ENCODE measurements around the gene ZNF536.

The ZNF536 gene

DNA sequence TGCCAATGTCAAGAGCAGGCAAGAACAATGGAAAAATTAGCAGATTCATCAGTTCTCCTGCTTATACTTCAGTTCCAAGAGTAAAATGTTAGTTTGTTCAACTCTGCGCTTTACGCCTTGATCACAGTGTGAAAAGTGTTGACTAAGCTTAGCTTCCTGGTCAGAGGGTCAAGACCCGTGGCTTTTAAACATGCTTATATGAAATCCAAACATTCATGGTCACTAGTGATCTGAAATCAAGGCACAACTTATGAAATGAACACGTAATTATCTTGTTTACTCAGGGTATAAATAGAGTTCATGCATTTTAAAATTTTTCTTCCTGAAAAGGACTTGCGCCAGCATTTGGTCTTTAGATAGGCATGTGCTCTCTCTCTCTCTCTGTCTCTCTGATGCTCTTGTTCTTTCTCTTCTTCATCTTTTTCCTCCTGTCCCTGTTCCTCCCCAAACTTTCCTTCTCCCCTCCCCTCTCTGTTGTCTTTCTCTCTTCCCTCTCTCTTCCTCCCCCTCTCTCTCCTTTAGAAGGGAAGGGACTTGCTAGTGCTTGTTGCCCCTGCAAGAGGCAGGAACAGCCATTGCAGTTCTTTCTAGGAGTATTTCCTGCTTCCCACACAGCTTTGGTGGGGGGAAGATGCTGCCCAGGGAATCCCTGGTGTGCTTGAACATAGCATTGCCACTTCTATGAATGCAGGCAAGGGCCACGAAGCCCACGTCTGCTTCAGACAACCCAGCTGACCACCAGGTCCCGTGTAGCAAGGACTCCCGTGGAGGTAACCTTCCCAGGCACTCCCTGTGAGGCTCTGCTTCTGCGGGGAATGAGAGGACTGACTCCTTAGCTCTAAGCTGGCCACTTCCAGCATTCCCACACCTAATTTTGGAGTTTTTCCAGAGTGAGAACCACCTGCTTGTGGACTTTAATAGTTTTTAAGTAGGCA, 7.1 kb upstream of the ZNF536 start:
- Histone ChIP-seq H3K4me1 (ENCODE audit: low read length) (no peaks in the 10 kb centered on the region), H3K79me2 (ENCODE audit: low read length) (no peaks in the 10 kb centered on the region), H3K36me3 (replicated peaks; ENCODE audit: insufficient read depth, low read length) (no peaks in the 10 kb centered on the region), H3K9ac (ENCODE audit: low read length) (no peak overlapping the region), H3K4me2 (ENCODE audit: low read depth, low read length) (no peak overlapping the region), H3K9me3 (replicated peaks; ENCODE audit: insufficient read depth, low read length) (no peaks in the 10 kb centered on the region), H3K27me3 (replicated peaks; ENCODE audit: insufficient read depth, low read length) (peaks cover 92% of the 10 kb centered on the region), H3F3A (ENCODE audit: insufficient read depth, low read length) (no peaks in the 10 kb centered on the region), H3K27ac (ENCODE audit: low read length) (no peak overlapping the region), H3K9me2 (replicated peaks; ENCODE audit: insufficient read depth, low read length) (no peaks in the 10 kb centered on the region), H2AFZ (ENCODE audit: low read length) (no peak overlapping the region), H4K20me1 (ENCODE audit: insufficient read depth, low read length) (no peaks in the 10 kb centered on the region), H3K4me3 (ENCODE audit: low read length) (no peak overlapping the region)
- DNase-seq = no peak
- TF ChIP-seq EZH2phosphoT487 (IDR thresholded peaks at IDR 0.05; ENCODE audit: low read length) (no peak), EZH2 (optimal IDR thresholded peaks at IDR 0.05; ENCODE audit: low read depth, low read length) (no peak)
- TF ChIP-seq, protein P1, sequence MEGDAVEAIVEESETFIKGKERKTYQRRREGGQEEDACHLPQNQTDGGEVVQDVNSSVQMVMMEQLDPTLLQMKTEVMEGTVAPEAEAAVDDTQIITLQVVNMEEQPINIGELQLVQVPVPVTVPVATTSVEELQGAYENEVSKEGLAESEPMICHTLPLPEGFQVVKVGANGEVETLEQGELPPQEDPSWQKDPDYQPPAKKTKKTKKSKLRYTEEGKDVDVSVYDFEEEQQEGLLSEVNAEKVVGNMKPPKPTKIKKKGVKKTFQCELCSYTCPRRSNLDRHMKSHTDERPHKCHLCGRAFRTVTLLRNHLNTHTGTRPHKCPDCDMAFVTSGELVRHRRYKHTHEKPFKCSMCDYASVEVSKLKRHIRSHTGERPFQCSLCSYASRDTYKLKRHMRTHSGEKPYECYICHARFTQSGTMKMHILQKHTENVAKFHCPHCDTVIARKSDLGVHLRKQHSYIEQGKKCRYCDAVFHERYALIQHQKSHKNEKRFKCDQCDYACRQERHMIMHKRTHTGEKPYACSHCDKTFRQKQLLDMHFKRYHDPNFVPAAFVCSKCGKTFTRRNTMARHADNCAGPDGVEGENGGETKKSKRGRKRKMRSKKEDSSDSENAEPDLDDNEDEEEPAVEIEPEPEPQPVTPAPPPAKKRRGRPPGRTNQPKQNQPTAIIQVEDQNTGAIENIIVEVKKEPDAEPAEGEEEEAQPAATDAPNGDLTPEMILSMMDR (IDR thresholded peaks at IDR 0.05; ENCODE audit: low read length) = no peak

DNA sequence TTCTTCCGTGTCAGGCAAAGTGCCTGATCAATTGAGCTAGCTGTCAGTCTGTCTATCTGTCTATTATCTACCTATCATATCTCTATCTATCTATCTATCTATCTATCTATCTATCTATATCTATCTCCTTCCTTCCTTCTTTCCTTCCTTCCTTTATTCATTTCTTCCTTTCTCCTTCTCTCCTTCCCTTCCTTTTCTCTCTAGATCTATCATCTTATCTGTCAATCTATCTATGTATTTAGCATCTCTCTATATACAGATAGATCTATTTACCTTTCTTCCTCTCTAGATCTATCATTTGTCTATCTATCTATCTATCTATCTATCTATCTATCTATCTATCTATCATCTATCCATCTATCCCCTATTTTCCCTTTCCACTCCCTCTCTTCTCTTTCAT, 5.9 kb upstream of the ZNF536 start:
- Histone ChIP-seq H3F3A (ENCODE audit: insufficient read depth, low read length) (no peaks in the 10 kb centered on the region), H3K27ac (ENCODE audit: low read length) (no peak overlapping the region), H3K9me3 (replicated peaks; ENCODE audit: insufficient read depth, low read length) (no peaks in the 10 kb centered on the region), H3K4me2 (ENCODE audit: low read depth, low read length) (no peak overlapping the region), H2AFZ (ENCODE audit: low read length) (no peak overlapping the region), H3K79me2 (ENCODE audit: low read length) (no peaks in the 10 kb centered on the region), H3K4me1 (ENCODE audit: low read length) (no peaks in the 10 kb centered on the region), H3K36me3 (replicated peaks; ENCODE audit: insufficient read depth, low read length) (no peaks in the 10 kb centered on the region), H3K9ac (ENCODE audit: low read length) (no peak overlapping the region), H3K27me3 (replicated peaks; ENCODE audit: insufficient read depth, low read length) (peaks cover 92% of the 10 kb centered on the region), H3K4me3 (ENCODE audit: low read length) (no peak overlapping the region), H3K9me2 (replicated peaks; ENCODE audit: insufficient read depth, low read length) (no peaks in the 10 kb centered on the region), H4K20me1 (ENCODE audit: insufficient read depth, low read length) (no peaks in the 10 kb centered on the region)
- DNase-seq = no peak
- TF ChIP-seq, protein P1 (IDR thresholded peaks at IDR 0.05; ENCODE audit: low read length) = no peak
- TF ChIP-seq EZH2 (optimal IDR thresholded peaks at IDR 0.05; ENCODE audit: low read depth, low read length) (no peak), EZH2phosphoT487 (IDR thresholded peaks at IDR 0.05; ENCODE audit: low read length) (no peak)

DNA sequence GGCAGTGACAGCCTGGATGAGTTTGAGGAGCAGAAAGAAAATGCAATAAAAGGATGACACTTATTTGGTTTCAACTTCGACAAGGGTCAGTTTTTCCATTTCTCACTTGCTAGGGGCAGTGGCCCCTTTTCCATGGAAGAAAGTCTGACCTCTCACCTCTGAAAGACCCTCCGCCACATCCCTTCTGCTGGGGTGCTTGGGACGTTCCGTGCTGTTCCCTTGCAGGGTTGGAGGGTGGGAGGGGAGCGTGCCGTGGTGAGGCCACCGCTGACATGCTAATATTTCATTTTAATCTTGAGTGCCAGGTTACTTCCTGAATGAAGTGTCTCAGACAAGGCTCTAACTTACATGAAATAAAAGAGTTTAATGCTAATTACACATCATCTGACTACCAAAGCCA, 5.2 kb upstream of the ZNF536 start:
- Histone ChIP-seq H3K9me3 (replicated peaks; ENCODE audit: insufficient read depth, low read length) (no peaks in the 10 kb centered on the region), H3K27ac (ENCODE audit: low read length) (no peak overlapping the region), H3K27me3 (replicated peaks; ENCODE audit: insufficient read depth, low read length) (peaks cover 93% of the 10 kb centered on the region)

More for the DNA sequence above, 5.2 kb upstream of the ZNF536 start:
- Histone ChIP-seq H3K79me2 (ENCODE audit: low read length) (no peaks in the 10 kb centered on the region), H3K36me3 (replicated peaks; ENCODE audit: insufficient read depth, low read length) (no peaks in the 10 kb centered on the region), H3F3A (ENCODE audit: insufficient read depth, low read length) (no peaks in the 10 kb centered on the region), H3K9ac (ENCODE audit: low read length) (no peak overlapping the region), H3K4me2 (ENCODE audit: low read depth, low read length) (no peak overlapping the region), H3K9me2 (replicated peaks; ENCODE audit: insufficient read depth, low read length) (no peaks in the 10 kb centered on the region), H3K4me1 (ENCODE audit: low read length) (no peaks in the 10 kb centered on the region), H3K4me3 (ENCODE audit: low read length) (no peak overlapping the region), H2AFZ (ENCODE audit: low read length) (no peak overlapping the region), H4K20me1 (ENCODE audit: insufficient read depth, low read length) (no peaks in the 10 kb centered on the region)
- TF ChIP-seq, protein P1 (IDR thresholded peaks at IDR 0.05; ENCODE audit: low read length) = no peak
- TF ChIP-seq EZH2 (optimal IDR thresholded peaks at IDR 0.05; ENCODE audit: low read depth, low read length) (no peak), EZH2phosphoT487 (IDR thresholded peaks at IDR 0.05; ENCODE audit: low read length) (no peak)
- DNase-seq = no peak
